Measurements from ENCODE around the gene PGAP2.

DNA sequence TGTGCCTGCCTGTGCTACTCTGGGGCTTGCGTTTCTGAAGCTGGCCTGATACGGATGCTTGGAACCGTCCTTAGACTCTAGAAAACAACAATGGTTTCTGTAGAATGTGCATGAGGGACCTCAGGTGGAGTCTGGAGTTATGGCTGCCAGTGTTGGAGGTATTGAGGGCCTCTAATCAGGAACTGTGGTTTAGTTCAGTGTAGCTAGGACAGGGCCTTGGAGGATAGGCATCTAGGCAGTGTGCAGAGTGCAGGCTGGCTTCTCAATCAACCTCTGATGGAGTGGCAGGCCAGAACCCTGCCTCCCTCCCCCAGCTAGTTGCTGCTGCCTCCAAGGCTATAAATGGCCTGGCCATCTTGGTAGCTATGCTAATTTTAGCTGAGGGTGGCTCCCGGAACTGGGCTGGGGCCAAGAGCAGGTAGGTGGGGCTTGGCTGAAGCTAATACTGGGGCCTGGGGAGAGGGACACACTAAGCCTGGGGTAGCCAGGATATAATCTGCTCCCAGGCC lies 51.1 kb downstream of the PGAP2 start:
- TF ChIP-seq, protein P1, sequence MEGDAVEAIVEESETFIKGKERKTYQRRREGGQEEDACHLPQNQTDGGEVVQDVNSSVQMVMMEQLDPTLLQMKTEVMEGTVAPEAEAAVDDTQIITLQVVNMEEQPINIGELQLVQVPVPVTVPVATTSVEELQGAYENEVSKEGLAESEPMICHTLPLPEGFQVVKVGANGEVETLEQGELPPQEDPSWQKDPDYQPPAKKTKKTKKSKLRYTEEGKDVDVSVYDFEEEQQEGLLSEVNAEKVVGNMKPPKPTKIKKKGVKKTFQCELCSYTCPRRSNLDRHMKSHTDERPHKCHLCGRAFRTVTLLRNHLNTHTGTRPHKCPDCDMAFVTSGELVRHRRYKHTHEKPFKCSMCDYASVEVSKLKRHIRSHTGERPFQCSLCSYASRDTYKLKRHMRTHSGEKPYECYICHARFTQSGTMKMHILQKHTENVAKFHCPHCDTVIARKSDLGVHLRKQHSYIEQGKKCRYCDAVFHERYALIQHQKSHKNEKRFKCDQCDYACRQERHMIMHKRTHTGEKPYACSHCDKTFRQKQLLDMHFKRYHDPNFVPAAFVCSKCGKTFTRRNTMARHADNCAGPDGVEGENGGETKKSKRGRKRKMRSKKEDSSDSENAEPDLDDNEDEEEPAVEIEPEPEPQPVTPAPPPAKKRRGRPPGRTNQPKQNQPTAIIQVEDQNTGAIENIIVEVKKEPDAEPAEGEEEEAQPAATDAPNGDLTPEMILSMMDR (IDR thresholded peaks at IDR 0.05), result no peak
- TF ChIP-seq POLR2AphosphoS5 (IDR thresholded peaks at IDR 0.05) (no peak), POLR2A (IDR thresholded peaks at IDR 0.05) (no peak)

Data from upper lobe of left lung (tissue), 4 donors.